ENCODE measurements around the gene HEXIM2. TPM values are rescaled to one million over a fixed set of nuclear protein-coding genes. Genes with fewer than 3 reads are reported as not detected.

Gene HEXIM2
- total and polyA plus RNA-seq, 2 of the 13 experiments (the other 11 are each of a cell fraction or from before 2014, with no cell fraction given), result 27.1 to 32.4 TPM

DNA sequence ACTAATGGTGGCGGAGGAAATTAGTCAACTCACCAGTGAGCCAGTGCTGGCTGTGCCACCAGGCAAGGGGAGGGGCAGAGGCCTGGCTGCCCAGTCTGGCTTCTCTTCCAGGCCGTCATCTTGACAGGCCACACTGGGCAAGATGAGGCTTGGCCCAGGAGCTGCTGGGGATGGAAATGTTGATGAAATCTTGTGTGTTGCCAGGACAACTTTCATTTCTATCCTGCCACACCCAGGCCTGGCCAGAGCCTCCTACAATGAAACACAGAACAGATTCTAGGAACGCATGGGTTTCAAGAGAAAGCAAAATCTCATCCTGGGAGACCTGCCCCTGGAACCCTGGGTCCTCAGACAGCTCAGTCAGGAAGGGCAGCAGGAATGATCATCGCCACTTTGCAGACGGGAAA lies 9.3 kb downstream of the HEXIM2 start (continued):
- TF ChIP-seq NFE2L2 (IDR thresholded peaks at IDR 0.05; ENCODE audit: low read length) (no peak), SOX5 (CRISPR knock-in tag; IDR thresholded peaks at IDR 0.05; ENCODE audit: borderline replicate concordance) (no peak), HNRNPL (IDR thresholded peaks at IDR 0.05; ENCODE audit: low read depth, low read length) (no peak), PBX2 (CRISPR knock-in tag; IDR thresholded peaks at IDR 0.05) (no peak), THAP8 (CRISPR knock-in tag; IDR thresholded peaks at IDR 0.05; ENCODE audit: borderline replicate concordance) (no peak), PHB2 (IDR thresholded peaks at IDR 0.05; ENCODE audit: partially characterized antibody) (no peak), HIVEP1 (CRISPR knock-in tag; IDR thresholded peaks at IDR 0.05) (peak; percentile 72; the same call in 1 of the 2 replicates), KLF6 (CRISPR knock-in tag; IDR thresholded peaks at IDR 0.05) (no peak), ATF1 (CRISPR knock-in tag; IDR thresholded peaks at IDR 0.05) (no peak), ZNF605 (CRISPR knock-in tag; IDR thresholded peaks at IDR 0.05) (no peak), KAT2B (IDR thresholded peaks at IDR 0.05; ENCODE audit: borderline replicate concordance, low read depth, low read length) (no peak), RXRB (CRISPR knock-in tag; IDR thresholded peaks at IDR 0.05; ENCODE audit: borderline replicate concordance) (no peak), ZNF660 (CRISPR knock-in tag; IDR thresholded peaks at IDR 0.05; ENCODE audit: borderline replicate concordance, low read depth) (no peak), CREBL2 (CRISPR knock-in tag; IDR thresholded peaks at IDR 0.05; ENCODE audit: borderline replicate concordance) (no peak), ELF1 (CRISPR knock-in tag; IDR thresholded peaks at IDR 0.05) (no peak)
- TF ChIP-seq, protein P1, sequence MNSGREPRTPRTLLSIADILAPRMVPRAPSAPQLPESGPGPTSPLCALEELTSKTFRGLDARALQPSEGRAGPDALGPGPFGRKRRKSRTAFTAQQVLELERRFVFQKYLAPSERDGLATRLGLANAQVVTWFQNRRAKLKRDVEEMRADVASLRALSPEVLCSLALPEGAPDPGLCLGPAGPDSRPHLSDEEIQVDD (CRISPR knock-in tag; IDR thresholded peaks at IDR 0.05; ENCODE audit: borderline replicate concordance), result no peak
- TF ChIP-seq, protein P2, sequence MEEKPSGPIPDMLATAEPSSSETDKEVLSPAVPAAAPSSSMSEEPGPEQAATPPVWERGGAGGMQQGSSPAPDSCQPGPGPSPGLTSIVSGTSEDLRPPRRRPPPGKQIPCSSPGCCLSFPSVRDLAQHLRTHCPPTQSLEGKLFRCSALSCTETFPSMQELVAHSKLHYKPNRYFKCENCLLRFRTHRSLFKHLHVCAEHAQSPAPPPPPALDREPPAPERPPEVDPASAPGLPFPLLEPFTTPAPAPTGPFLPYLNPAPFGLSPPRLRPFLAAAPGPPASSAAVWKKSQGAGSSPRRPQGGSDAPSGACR (CRISPR knock-in tag; IDR thresholded peaks at IDR 0.05), result no peak
- TF ChIP-seq, protein P3, sequence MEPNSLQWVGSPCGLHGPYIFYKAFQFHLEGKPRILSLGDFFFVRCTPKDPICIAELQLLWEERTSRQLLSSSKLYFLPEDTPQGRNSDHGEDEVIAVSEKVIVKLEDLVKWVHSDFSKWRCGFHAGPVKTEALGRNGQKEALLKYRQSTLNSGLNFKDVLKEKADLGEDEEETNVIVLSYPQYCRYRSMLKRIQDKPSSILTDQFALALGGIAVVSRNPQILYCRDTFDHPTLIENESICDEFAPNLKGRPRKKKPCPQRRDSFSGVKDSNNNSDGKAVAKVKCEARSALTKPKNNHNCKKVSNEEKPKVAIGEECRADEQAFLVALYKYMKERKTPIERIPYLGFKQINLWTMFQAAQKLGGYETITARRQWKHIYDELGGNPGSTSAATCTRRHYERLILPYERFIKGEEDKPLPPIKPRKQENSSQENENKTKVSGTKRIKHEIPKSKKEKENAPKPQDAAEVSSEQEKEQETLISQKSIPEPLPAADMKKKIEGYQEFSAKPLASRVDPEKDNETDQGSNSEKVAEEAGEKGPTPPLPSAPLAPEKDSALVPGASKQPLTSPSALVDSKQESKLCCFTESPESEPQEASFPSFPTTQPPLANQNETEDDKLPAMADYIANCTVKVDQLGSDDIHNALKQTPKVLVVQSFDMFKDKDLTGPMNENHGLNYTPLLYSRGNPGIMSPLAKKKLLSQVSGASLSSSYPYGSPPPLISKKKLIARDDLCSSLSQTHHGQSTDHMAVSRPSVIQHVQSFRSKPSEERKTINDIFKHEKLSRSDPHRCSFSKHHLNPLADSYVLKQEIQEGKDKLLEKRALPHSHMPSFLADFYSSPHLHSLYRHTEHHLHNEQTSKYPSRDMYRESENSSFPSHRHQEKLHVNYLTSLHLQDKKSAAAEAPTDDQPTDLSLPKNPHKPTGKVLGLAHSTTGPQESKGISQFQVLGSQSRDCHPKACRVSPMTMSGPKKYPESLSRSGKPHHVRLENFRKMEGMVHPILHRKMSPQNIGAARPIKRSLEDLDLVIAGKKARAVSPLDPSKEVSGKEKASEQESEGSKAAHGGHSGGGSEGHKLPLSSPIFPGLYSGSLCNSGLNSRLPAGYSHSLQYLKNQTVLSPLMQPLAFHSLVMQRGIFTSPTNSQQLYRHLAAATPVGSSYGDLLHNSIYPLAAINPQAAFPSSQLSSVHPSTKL (CRISPR knock-in tag; IDR thresholded peaks at IDR 0.05), result no peak
- TF ChIP-seq, protein P4, sequence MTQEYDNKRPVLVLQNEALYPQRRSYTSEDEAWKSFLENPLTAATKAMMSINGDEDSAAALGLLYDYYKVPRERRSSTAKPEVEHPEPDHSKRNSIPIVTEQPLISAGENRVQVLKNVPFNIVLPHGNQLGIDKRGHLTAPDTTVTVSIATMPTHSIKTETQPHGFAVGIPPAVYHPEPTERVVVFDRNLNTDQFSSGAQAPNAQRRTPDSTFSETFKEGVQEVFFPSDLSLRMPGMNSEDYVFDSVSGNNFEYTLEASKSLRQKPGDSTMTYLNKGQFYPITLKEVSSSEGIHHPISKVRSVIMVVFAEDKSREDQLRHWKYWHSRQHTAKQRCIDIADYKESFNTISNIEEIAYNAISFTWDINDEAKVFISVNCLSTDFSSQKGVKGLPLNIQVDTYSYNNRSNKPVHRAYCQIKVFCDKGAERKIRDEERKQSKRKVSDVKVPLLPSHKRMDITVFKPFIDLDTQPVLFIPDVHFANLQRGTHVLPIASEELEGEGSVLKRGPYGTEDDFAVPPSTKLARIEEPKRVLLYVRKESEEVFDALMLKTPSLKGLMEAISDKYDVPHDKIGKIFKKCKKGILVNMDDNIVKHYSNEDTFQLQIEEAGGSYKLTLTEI (CRISPR knock-in tag; conservative IDR thresholded peaks at IDR 0.05), result no peak
- TF ChIP-seq, protein P5, sequence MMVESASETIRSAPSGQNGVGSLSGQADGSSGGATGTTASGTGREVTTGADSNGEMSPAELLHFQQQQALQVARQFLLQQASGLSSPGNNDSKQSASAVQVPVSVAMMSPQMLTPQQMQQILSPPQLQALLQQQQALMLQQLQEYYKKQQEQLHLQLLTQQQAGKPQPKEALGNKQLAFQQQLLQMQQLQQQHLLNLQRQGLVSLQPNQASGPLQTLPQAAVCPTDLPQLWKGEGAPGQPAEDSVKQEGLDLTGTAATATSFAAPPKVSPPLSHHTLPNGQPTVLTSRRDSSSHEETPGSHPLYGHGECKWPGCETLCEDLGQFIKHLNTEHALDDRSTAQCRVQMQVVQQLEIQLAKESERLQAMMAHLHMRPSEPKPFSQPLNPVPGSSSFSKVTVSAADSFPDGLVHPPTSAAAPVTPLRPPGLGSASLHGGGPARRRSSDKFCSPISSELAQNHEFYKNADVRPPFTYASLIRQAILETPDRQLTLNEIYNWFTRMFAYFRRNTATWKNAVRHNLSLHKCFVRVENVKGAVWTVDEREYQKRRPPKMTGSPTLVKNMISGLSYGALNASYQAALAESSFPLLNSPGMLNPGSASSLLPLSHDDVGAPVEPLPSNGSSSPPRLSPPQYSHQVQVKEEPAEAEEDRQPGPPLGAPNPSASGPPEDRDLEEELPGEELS (CRISPR knock-in tag; IDR thresholded peaks at IDR 0.05), result no peak
